HCT116 (cell line): ENCODE measurements around the gene LRRC1.

ENCODE experiments used
- FOSL1 ChIP-seq: IDR thresholded peaks from 2 replicates; pipeline ENCODE4 v1.6.1; 2012; ENCODE audit warnings: low read depth
- POLR2A ChIP-seq: IDR thresholded peaks from 2 replicates; pipeline ENCODE4 v1.7.0; 2011; ENCODE audit warnings: borderline replicate concordance; ENCODE audit not compliant: insufficient read depth, insufficient read length; ENCODE audit errors: extremely low read depth
- SIN3A ChIP-seq: IDR thresholded peaks from 2 replicates; pipeline ENCODE4 v1.6.1; 2012; ENCODE audit warnings: low read depth
- YY1 ChIP-seq: IDR thresholded peaks from 2 replicates; pipeline ENCODE4 v1.6.1; 2011; ENCODE audit warnings: low read length, low read depth, moderate library complexity, mild to moderate bottlenecking; ENCODE audit not compliant: insufficient replicate concordance; ENCODE audit errors: extremely low read depth
- TF ChIP-seq, protein P1 (sequence below): IDR thresholded peaks from 2 replicates; pipeline ENCODE4 v1.6.1; 2011; ENCODE audit warnings: mild to moderate bottlenecking, low read length, moderate library complexity; ENCODE audit not compliant: insufficient replicate concordance; ENCODE audit errors: extremely low read depth
- TF ChIP-seq, protein P2 (sequence below), 3 experiments: fragments of 200-600 bp in 1 of 3; sonication (generic) in 1 of 3; IDR thresholded peaks in 2 of 3; conservative IDR thresholded peaks in 1 of 3; 2 replicates each; pipeline ENCODE4 v1.5.1; 2012 to 2017; ENCODE audit warnings: low read depth in 2 of 3, low read length in 2 of 3, antibody characterized with exemption in 1 of 3, borderline replicate concordance in 1 of 3, control low read depth in 1 of 3, mild to moderate bottlenecking in 1 of 3, mixed read lengths in 1 of 3, mixed run types in 1 of 3, moderate library complexity in 1 of 3; ENCODE audit not compliant: insufficient read depth in 1 of 3

DNA sequence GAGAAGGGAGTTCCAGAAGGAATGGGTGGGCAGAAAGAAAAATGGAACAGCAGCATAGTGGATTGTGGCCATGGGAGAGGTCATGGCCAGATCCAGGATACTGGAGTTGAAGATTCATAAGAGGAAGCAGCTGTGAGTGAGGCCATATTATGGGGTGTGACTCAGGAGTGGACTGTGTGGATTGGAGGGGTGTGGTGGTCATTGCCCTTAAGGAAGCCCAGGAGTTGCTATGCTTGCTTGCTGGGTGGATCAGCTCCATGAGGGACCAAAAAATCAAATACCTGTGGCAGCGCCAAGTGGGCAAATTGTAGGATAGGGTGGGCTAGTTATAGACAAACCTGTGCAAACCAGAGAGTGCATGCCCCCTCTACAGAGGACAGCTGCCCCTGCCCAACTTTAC, 18.3 kb downstream of the LRRC1 start:
- TF ChIP-seq SIN3A (no peak), POLR2A (no peak), FOSL1 (no peak), YY1 (no peak)
- TF ChIP-seq, protein P1, sequence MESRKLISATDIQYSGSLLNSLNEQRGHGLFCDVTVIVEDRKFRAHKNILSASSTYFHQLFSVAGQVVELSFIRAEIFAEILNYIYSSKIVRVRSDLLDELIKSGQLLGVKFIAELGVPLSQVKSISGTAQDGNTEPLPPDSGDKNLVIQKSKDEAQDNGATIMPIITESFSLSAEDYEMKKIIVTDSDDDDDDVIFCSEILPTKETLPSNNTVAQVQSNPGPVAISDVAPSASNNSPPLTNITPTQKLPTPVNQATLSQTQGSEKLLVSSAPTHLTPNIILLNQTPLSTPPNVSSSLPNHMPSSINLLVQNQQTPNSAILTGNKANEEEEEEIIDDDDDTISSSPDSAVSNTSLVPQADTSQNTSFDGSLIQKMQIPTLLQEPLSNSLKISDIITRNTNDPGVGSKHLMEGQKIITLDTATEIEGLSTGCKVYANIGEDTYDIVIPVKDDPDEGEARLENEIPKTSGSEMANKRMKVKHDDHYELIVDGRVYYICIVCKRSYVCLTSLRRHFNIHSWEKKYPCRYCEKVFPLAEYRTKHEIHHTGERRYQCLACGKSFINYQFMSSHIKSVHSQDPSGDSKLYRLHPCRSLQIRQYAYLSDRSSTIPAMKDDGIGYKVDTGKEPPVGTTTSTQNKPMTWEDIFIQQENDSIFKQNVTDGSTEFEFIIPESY = no peak
- TF ChIP-seq, protein P2, sequence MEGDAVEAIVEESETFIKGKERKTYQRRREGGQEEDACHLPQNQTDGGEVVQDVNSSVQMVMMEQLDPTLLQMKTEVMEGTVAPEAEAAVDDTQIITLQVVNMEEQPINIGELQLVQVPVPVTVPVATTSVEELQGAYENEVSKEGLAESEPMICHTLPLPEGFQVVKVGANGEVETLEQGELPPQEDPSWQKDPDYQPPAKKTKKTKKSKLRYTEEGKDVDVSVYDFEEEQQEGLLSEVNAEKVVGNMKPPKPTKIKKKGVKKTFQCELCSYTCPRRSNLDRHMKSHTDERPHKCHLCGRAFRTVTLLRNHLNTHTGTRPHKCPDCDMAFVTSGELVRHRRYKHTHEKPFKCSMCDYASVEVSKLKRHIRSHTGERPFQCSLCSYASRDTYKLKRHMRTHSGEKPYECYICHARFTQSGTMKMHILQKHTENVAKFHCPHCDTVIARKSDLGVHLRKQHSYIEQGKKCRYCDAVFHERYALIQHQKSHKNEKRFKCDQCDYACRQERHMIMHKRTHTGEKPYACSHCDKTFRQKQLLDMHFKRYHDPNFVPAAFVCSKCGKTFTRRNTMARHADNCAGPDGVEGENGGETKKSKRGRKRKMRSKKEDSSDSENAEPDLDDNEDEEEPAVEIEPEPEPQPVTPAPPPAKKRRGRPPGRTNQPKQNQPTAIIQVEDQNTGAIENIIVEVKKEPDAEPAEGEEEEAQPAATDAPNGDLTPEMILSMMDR (IDR thresholded peaks at IDR 0.05 in 2 of 3, conservative IDR thresholded peaks at IDR 0.05 in 1 of 3; ENCODE audit: borderline replicate concordance in 1 of 3, insufficient read depth in 1 of 3, low read depth in 2 of 3, low read length in 2 of 3) = no peak
